BLaER1 treated with 17β-estradiol and CSF1 and Interleukin-3, amounts not matched to agents 10 nM and 100 nM (cell line): ENCODE results near the gene MAPK13.
"Not testable (repeated sequence)": the region's sequence is repeated elsewhere in the genome, so short reads cannot be mapped to it uniquely, and the experiment has no call there.

Source experiments
- H3K27ac ChIP-seq, 11 experiments: shearing (Covaris generic); formaldehyde crosslinking; 2 replicates each; pipeline ENCODE4 v1.8.1; 2022
- H3K27me3 ChIP-seq, 11 experiments: shearing (Covaris generic); formaldehyde crosslinking; 2 replicates each; pipeline ENCODE4 v1.8.1; 2022
- H3K36me3 ChIP-seq, 11 experiments: shearing (Covaris generic); formaldehyde crosslinking; 2 replicates each; pipeline ENCODE4 v1.8.1; 2022
- H3K4me1 ChIP-seq, 10 experiments: shearing (Covaris generic); formaldehyde crosslinking; 2 replicates each; pipeline ENCODE4 v1.8.1; 2022
- H3K4me2 ChIP-seq, 11 experiments: shearing (Covaris generic); formaldehyde crosslinking; 2 replicates each; pipeline ENCODE4 v1.8.1; 2022
- H3K4me3 ChIP-seq, 10 experiments: shearing (Covaris generic); formaldehyde crosslinking; 2 replicates each; pipeline ENCODE4 v1.8.1; 2022
- H3K9ac ChIP-seq, 11 experiments: shearing (Covaris generic); formaldehyde crosslinking; 2 replicates each; pipeline ENCODE4 v1.8.1; 2022
- H3K9me3 ChIP-seq, 11 experiments: shearing (Covaris generic); formaldehyde crosslinking; replicated peaks in 1 of 11; 2 replicates each; pipeline ENCODE4 v1.8.1; 2022
- H4K20me1 ChIP-seq, 11 experiments: shearing (Covaris generic); formaldehyde crosslinking; 2 replicates each; pipeline ENCODE4 v1.8.1; 2022
- Cebpa-rat ChIP-seq, 11 experiments: shearing (Covaris generic); IDR thresholded peaks; 2 replicates each; pipeline ENCODE4 v1.8.1; 2022

The MAPK13 gene

GRCh38 chr6:36129941-36130666 lies at the start of gene MAPK13:
Gene MAPK13, plus strand, starts transcription at chr6:36130513. Its CDS starts 70 bp downstream, at chr6:36130583.
- Histone ChIP-seq H3K27ac (peak within 1 kb of the TSS; percentile 74 to 94 (median 89)), H3K4me3 (peak within 1 kb of the TSS; percentile 62 to 77 (median 66)), H3K9ac (peak within 1 kb of the TSS; percentile 73 to 95 (median 86)), H3K36me3 (peaks cover 0 to 29% (median 0%) of the 10 kb centered on the region in 11 experiments; a peak in 8 of 22 replicates), H3K9me3 (no peaks in the 10 kb centered on the region), H3K4me2 (peak within 1 kb of the TSS; percentile 87 to 100 (median 97)), H3K4me1 (peaks cover 87 to 96% (median 93%) of the 10 kb centered on the region in 10 experiments), H3K27me3 (no peaks in the 10 kb centered on the region), H4K20me1 (peaks cover 0 to under 1% (median 0%) of the 10 kb centered on the region in 11 experiments; a peak in 3 of 22 replicates)
- TF ChIP-seq Cebpa-rat (IDR thresholded peaks at IDR 0.05): no peak

- Histone ChIP-seq H3K4me1 (no peaks in the 10 kb centered on the region), H3K9me3 (peaks cover 47 to 95% (median 83%) of the 10 kb centered on the region in 11 experiments), H3K27ac (no peak overlapping the region), H3K4me2 (no peak overlapping the region), H3K27me3 (no peaks in the 10 kb centered on the region), H3K4me3 (no peak overlapping the region), H3K9ac (no peak overlapping the region), H3K36me3 (peaks cover 84 to 100% (median 99%) of the 10 kb centered on the region in 11 experiments), H4K20me1 (peaks cover 0 to 12% (median 0%) of the 10 kb centered on the region in 11 experiments; a peak in 5 of 22 replicates)
- TF ChIP-seq Cebpa-rat (IDR thresholded peaks at IDR 0.05): no peak
These were observed 48.0 kb upstream of the MAPK13 start for GRCh38 chr6:36082318-36082717.

- Histone ChIP-seq H3K4me2 (no peak overlapping the region), H3K4me3 (peak overlapping the region in 1 of 10 experiments; percentile 2; a peak in 2 of 20 replicates), H3K27ac (no peak overlapping the region), H4K20me1 (peaks cover 0 to 8% (median 0%) of the 10 kb centered on the region in 11 experiments; a peak in 1 of 22 replicates), H3K27me3 (no peaks in the 10 kb centered on the region), H3K9me3 (peaks cover 47 to 95% (median 89%) of the 10 kb centered on the region in 11 experiments), H3K9ac (no peak overlapping the region), H3K4me1 (no peaks in the 10 kb centered on the region), H3K36me3 (peaks cover 72 to 100% (median 98%) of the 10 kb centered on the region in 11 experiments)
- TF ChIP-seq Cebpa-rat (IDR thresholded peaks at IDR 0.05): no peak
These were observed 46.9 kb upstream of the MAPK13 start for GRCh38 chr6:36083446-36083845.

GRCh38 chr6:36088204-36088603 lies 42.1 kb upstream of the MAPK13 start:
- not testable (repeated sequence) for H3K9ac ChIP-seq, H3K4me3 ChIP-seq, H3K4me2 ChIP-seq, H3K27me3 ChIP-seq, H3K4me1 ChIP-seq, H3K27ac ChIP-seq
- peaks cover 44 to 100% (median 90%) of the 10 kb centered on the region in 11 experiments for H3K36me3 ChIP-seq
- peaks cover 0 to 38% (median 9%) of the 10 kb centered on the region in 11 experiments; a peak in 7 of 22 replicates for H4K20me1 ChIP-seq
- H3K9me3 ChIP-seq: peaks cover 8 to 49% (median 44%) of the 10 kb centered on the region in 11 experiments; a peak in 21 of 22 replicates

- Histone ChIP-seq H3K27ac (no peak overlapping the region), H3K4me1 (peaks cover 0 to 7% (median 0%) of the 10 kb centered on the region in 10 experiments; a peak in 2 of 20 replicates), H4K20me1 (peaks cover 0 to 43% (median 10%) of the 10 kb centered on the region in 11 experiments; a peak in 10 of 22 replicates), H3K4me2 (no peak overlapping the region), H3K4me3 (no peak overlapping the region), H3K27me3 (no peaks in the 10 kb centered on the region), H3K9me3 (peaks cover 4 to 40% (median 35%) of the 10 kb centered on the region in 11 experiments; a peak in 20 of 22 replicates), H3K36me3 (peaks cover 36 to 95% (median 83%) of the 10 kb centered on the region in 11 experiments), H3K9ac (no peak overlapping the region)
- no peak for TF ChIP-seq Cebpa-rat (IDR thresholded peaks at IDR 0.05)
These were observed 41.3 kb upstream of the MAPK13 start for GRCh38 chr6:36089048-36089447.

- H3K27ac ChIP-seq: no peak overlapping the region
- H3K27me3 ChIP-seq: no peaks in the 10 kb centered on the region
- no peak for TF ChIP-seq Cebpa-rat (IDR thresholded peaks at IDR 0.05)
- H3K36me3 ChIP-seq: peaks cover 46 to 79% (median 63%) of the 10 kb centered on the region in 11 experiments
- H3K9me3 ChIP-seq: no peaks in the 10 kb centered on the region
- no peak overlapping the region for H3K4me2 ChIP-seq
- peaks cover 0 to 26% (median 14%) of the 10 kb centered on the region in 10 experiments; a peak in 12 of 20 replicates for H3K4me1 ChIP-seq
- peaks cover 0 to 53% (median 14%) of the 10 kb centered on the region in 11 experiments; a peak in 10 of 22 replicates for H4K20me1 ChIP-seq
- no peak overlapping the region for H3K4me3 ChIP-seq
- peak overlapping the region in 1 of 11 experiments; percentile 37; a peak in 2 of 22 replicates for H3K9ac ChIP-seq
These were observed 36.1 kb upstream of the MAPK13 start for GRCh38 chr6:36094238-36094637.

GRCh38 chr6:36094753-36095496 lies 35.4 kb upstream of the MAPK13 start:
- Histone ChIP-seq H3K4me3 (no peak overlapping the region), H3K27me3 (no peaks in the 10 kb centered on the region), H3K9me3 (no peaks in the 10 kb centered on the region), H3K27ac (no peak overlapping the region; a peak in 1 of 22 replicates), H3K4me2 (peak overlapping the region in 1 of 11 experiments; percentile 18; a peak in 1 of 22 replicates), H3K4me1 (peaks cover 0 to 30% (median 19%) of the 10 kb centered on the region in 10 experiments; a peak in 13 of 20 replicates), H3K9ac (peak overlapping the region in 2 of 11 experiments; percentile 15 to 37; a peak in 2 of 22 replicates), H4K20me1 (peaks cover 0 to 48% (median 14%) of the 10 kb centered on the region in 11 experiments; a peak in 10 of 22 replicates), H3K36me3 (peaks cover 48 to 79% (median 63%) of the 10 kb centered on the region in 11 experiments)
- no peak for TF ChIP-seq Cebpa-rat (IDR thresholded peaks at IDR 0.05)

- H3K9me3 ChIP-seq: no peaks in the 10 kb centered on the region
- no peak overlapping the region for H3K4me3 ChIP-seq
- H3K36me3 ChIP-seq: peaks cover 47 to 79% (median 63%) of the 10 kb centered on the region in 11 experiments
- no peak overlapping the region for H3K4me2 ChIP-seq
- H3K4me1 ChIP-seq: peaks cover 0 to 33% (median 19%) of the 10 kb centered on the region in 10 experiments; a peak in 12 of 20 replicates
- 0 out of 22 replicates have a peak overlapping the region, but pooled peaks of 1 of the 11 experiments have one; percentile 40 for H3K9ac ChIP-seq
- no peaks in the 10 kb centered on the region for H3K27me3 ChIP-seq
- peaks cover 0 to 40% (median 14%) of the 10 kb centered on the region in 11 experiments; a peak in 9 of 22 replicates for H4K20me1 ChIP-seq
- H3K27ac ChIP-seq: no peak overlapping the region
- TF ChIP-seq Cebpa-rat (IDR thresholded peaks at IDR 0.05): no peak
These were observed 34.6 kb upstream of the MAPK13 start for GRCh38 chr6:36095497-36096391.
